Brain microvascular endothelial cell (primary cell): ENCODE results near the gene HBEGF.

ENCODE experiments used
- DNase-seq: peaks from one replicate; pipeline ENCODE4 v3.0.0-alpha.2; 2020
- H3K27ac ChIP-seq: fragments of 250-450 bp; sonication (Bioruptor Pico); 2 replicates; pipeline ENCODE4 v1.5.1; 2020; ENCODE audit warnings: mild to moderate bottlenecking, moderate library complexity
- H3K27me3 ChIP-seq: fragments of 250-450 bp; sonication (Bioruptor Pico); replicated peaks from 2 replicates; pipeline ENCODE4 v1.5.1; 2020; ENCODE audit warnings: mild to moderate bottlenecking
- H3K36me3 ChIP-seq: fragments of 250-450 bp; sonication (Bioruptor Pico); replicated peaks from 2 replicates; pipeline ENCODE4 v1.5.1; 2020; ENCODE audit warnings: mild to moderate bottlenecking
- H3K4me3 ChIP-seq: 2 replicates; pipeline ENCODE4 v1.5.1; 2011; ENCODE audit warnings: low read depth, mild to moderate bottlenecking, control low read depth, low read length, moderate library complexity
- in situ Hi-C: cut with HindIII; loops from 2 replicates; pipeline ENCODE4 v1.10.0; 2017; ENCODE audit warnings: low sequenced_read_pairs, low pct_ligation_motif_present
- TF ChIP-seq, protein P1 (sequence below): IDR thresholded peaks from 2 replicates; pipeline ENCODE4 v1.5.1; 2011; ENCODE audit warnings: low read depth, mild to moderate bottlenecking, moderate library complexity, low read length, control low read depth, inconsistent platforms; ENCODE audit errors: missing control alignments

Gene HBEGF, protein sequence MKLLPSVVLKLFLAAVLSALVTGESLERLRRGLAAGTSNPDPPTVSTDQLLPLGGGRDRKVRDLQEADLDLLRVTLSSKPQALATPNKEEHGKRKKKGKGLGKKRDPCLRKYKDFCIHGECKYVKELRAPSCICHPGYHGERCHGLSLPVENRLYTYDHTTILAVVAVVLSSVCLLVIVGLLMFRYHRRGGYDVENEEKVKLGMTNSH

DNA sequence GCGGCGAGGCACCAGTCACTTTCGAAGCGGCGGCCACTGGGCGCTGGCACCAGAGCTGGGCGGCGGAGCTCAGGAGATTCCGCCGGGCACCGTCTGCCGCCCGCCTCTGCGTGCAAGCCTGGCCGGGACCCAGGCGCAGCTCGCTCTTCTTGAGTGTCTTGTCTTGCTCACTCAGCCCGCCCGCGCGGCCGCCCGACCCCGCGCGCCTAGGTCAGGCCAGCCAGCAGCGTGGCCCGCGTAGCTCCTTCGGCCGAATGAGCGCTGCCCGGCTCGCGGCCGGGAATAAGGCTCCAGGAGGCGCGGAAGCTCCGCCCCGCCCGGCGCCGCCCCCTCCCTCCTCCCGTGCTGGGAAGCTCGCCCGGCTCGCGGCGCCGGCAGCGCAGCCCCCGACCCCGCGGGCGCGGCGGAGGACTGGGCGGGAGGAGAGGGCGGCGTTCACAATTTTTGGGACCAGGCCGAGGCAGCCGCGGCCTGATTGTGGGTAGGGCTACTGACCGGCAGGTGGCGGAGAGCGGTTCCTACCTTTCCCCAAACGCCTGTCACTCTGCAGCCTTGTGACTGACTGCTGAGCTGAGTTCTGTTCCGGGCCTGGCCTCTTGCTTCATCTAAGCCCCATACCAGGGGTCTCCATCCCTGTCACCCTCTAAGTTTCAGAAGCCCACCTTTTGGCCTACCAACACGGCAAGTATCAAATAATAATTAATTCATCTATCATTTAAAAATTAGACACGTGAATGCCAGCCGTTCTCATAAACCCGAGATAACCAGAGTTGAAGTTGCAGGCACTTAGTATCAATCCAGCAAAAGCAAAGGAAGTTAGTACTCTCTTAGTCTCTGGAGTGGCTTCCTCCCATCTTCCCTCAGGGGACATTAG lies at the start of gene HBEGF:
HBEGF (minus strand) TSS at position 256 of the 874 bp plus-strand sequence. CDS start 275 bp downstream, outside the sequence.
- Histone ChIP-seq H3K27me3 (no peaks in the 10 kb centered on the region), H3K4me3 (peak within 1 kb of the TSS; percentile 81), H3K27ac (peak within 1 kb of the TSS; percentile 68), H3K36me3 (peaks cover 25% of the 10 kb centered on the region)
- TF ChIP-seq, protein P1, sequence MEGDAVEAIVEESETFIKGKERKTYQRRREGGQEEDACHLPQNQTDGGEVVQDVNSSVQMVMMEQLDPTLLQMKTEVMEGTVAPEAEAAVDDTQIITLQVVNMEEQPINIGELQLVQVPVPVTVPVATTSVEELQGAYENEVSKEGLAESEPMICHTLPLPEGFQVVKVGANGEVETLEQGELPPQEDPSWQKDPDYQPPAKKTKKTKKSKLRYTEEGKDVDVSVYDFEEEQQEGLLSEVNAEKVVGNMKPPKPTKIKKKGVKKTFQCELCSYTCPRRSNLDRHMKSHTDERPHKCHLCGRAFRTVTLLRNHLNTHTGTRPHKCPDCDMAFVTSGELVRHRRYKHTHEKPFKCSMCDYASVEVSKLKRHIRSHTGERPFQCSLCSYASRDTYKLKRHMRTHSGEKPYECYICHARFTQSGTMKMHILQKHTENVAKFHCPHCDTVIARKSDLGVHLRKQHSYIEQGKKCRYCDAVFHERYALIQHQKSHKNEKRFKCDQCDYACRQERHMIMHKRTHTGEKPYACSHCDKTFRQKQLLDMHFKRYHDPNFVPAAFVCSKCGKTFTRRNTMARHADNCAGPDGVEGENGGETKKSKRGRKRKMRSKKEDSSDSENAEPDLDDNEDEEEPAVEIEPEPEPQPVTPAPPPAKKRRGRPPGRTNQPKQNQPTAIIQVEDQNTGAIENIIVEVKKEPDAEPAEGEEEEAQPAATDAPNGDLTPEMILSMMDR: peak; percentile 64
- DNase-seq: peak; percentile 64
- in situ Hi-C loops: no loop called here

DNA sequence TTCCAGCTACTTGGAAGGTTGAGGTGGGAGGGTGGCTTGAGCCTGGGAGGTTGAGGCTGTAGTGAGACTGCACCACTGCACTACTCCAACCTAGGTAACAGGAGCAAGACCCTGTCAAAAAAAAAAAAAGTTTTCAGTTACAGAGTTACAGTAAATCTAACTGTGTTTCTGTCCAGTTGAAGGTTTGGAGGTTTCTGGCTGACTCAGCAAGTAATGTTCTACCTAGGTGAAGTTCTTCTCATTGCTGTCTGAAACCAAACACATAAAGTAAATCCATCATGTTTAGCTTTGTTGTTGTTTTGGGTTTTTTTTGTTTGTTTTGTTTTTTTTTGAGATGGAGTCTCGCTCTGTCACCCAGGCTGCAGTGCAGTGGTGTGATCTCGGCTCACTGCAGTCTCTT lies 47.3 kb upstream of the HBEGF start:
- in situ Hi-C loops: no loop called here

DNA sequence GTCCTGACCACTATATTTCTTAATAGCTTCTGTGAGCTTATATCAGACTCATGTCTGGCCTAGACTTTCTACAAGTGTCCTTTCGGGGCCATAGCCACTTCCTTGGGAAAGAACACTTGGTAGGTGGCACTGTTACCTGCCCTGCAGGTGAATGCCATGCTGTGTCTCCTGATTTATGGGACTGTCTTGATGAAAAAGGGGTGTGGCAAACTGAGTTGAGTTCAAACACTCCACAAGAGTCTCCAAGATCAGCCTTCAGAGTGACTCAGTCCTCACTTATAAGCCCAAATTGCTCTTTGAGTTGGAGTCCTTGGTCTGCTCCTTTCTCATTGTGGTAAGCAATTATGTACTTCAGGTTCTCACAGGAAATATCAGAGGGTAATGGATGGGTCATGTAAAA lies 45.3 kb upstream of the HBEGF start:
- Histone ChIP-seq H3K27me3 (no peaks in the 10 kb centered on the region), H3K27ac (no peak overlapping the region), H3K36me3 (no peaks in the 10 kb centered on the region), H3K4me3 (no peak overlapping the region)
- no peak for DNase-seq
- TF ChIP-seq, protein P1: no peak
- in situ Hi-C loops: no loop called here

More for the DNA sequence above, 47.3 kb upstream of the HBEGF start:
- TF ChIP-seq, protein P1: no peak
- Histone ChIP-seq H3K27me3 (no peaks in the 10 kb centered on the region), H3K36me3 (no peaks in the 10 kb centered on the region), H3K4me3 (no peak overlapping the region), H3K27ac (no peak overlapping the region)
- DNase-seq: no peak

DNA sequence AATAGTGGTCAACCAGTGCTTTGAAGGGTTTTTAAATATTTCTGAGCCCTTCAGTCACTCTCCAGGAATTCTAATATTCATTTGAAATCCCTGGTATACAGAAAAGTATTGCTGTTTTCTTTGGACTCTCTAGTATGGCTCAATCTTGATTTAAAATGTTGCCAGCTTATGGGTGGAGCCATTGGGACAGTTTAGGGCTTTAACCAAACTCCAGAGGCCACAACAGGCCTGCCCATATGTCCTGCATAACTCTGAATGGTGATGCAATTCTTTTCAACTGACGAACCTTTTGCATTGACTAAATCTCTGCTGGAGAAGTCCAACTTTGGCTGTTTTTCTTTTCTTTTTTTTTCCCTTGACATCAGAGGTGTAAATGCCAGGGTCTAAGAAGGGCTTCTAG lies 44.9 kb upstream of the HBEGF start:
- in situ Hi-C loops: no loop called here
- Histone ChIP-seq H3K4me3 (no peak overlapping the region), H3K27me3 (no peaks in the 10 kb centered on the region), H3K27ac (no peak overlapping the region), H3K36me3 (no peaks in the 10 kb centered on the region)
- no peak for DNase-seq
- TF ChIP-seq, protein P1: no peak

DNA sequence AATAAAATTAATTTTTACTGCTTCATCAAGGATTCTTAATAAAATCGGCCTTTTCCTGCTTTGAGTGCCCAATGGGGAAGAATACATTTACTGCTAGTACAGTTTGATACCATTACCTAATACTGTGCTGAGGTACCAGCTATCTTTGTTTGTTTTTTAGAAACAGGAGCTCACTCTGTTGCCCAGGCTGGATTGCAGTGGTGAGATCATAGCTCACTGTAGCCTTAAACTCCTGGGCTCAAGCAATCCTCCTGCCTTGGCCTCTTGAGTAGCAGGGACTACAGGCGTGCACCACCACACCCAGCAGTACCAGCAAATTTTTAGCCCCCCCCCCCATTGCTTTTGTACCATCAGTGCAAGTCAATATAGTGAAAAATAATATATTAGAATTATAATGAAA lies 41.6 kb upstream of the HBEGF start:
- no peaks in the 10 kb centered on the region for H3K27me3 ChIP-seq
- in situ Hi-C loops: no loop called here
- TF ChIP-seq, protein P1: no peak
- no peak for DNase-seq
- no peak overlapping the region for H3K27ac ChIP-seq
- H3K4me3 ChIP-seq: no peak overlapping the region
- H3K36me3 ChIP-seq: no peaks in the 10 kb centered on the region
